Measurements from ENCODE around the gene KRTAP11-1.
A peak's percentile ranks its signal among the peaks of the same experiment; 100 is the strongest.

Gene KRTAP11-1

GRCh38 chr21:30874526-30874925, 6.9 kb downstream of the KRTAP11-1 start:
- no peak for DNase-seq (ENCODE audit: low read depth)
- H3K4me3 ChIP-seq (ENCODE audit: low read depth, low read length), result no peak overlapping the region
- no peak for TF ChIP-seq CTCF (conservative IDR thresholded peaks at IDR 0.05; ENCODE audit: low read depth, low read length)

DNA sequence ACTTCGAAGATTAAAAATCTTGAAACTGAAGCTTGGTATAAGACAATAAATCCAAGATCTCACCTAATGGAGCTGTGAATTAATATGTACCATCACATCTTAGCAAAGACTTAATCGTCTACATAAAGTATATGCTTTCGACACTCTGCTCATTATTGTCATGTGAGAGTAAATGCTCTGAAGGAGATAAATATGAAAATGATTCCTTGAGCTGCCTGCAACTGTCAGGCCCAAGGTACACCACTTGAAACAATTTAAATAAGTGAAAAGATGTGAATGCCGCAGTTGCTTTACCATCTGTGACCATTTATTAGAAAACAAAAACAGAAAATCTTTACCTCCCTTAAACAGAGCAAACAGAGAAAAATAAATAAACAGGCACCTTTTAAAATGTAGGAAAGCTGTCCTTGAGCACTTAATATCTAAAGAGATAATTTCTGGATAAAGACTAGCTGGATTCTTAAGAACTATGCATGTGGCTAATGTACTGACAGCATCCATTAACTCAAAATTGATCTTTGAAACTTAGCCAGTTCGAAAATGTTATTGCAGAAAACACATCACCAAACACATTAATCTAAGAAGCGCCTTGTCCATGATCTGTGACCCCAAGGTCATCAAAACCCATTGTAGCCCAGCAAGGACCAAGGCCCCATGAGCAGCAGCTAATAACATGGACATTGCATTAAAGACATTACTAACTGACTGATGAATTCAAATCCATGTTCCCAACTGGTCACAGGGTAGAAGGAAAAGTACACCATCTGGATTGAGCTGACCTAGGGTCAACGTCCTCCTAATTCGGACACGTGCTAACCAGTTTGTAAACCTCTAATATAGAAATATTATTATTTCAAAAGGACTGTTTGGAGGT, 33.5 kb downstream of the KRTAP11-1 start:
- no peak overlapping the region for H3K4me3 ChIP-seq (ENCODE audit: low read depth, low read length)
- no peak for DNase-seq (ENCODE audit: low read depth)
- no peak for TF ChIP-seq CTCF (conservative IDR thresholded peaks at IDR 0.05; ENCODE audit: low read depth, low read length)

- no peak for TF ChIP-seq CTCF (conservative IDR thresholded peaks at IDR 0.05; ENCODE audit: low read depth, low read length)
- H3K4me3 ChIP-seq (ENCODE audit: low read depth, low read length), result no peak overlapping the region
- no peak for DNase-seq (ENCODE audit: low read depth)
These were observed 38.4 kb downstream of the KRTAP11-1 start for GRCh38 chr21:30842990-30843389.

- peak; percentile 28 for DNase-seq (ENCODE audit: low read depth)
- H3K4me3 ChIP-seq (ENCODE audit: low read depth, low read length), result no peak overlapping the region
- peak; percentile 43 for TF ChIP-seq CTCF (conservative IDR thresholded peaks at IDR 0.05; ENCODE audit: low read depth, low read length)
These were observed 42.1 kb downstream of the KRTAP11-1 start for GRCh38 chr21:30839304-30839703.

- TF ChIP-seq CTCF (conservative IDR thresholded peaks at IDR 0.05; ENCODE audit: low read depth, low read length), result no peak
- H3K4me3 ChIP-seq (ENCODE audit: low read depth, low read length), result no peak overlapping the region
- no peak for DNase-seq (ENCODE audit: low read depth)
These were observed 42.8 kb downstream of the KRTAP11-1 start for GRCh38 chr21:30838536-30838935.

GRCh38 chr21:30831194-30831765, 50.1 kb downstream of the KRTAP11-1 start:
- H3K4me3 ChIP-seq (ENCODE audit: low read depth, low read length), result no peak overlapping the region
- TF ChIP-seq CTCF (conservative IDR thresholded peaks at IDR 0.05; ENCODE audit: low read depth, low read length), result peak; percentile 45
- DNase-seq (ENCODE audit: low read depth), result peak; percentile 23

Measured in choroid plexus epithelial cell (primary cell).